NCI-H2107 treated with DMSO at 0.1 percent for 48 hours (cell line): ENCODE measurements around the gene SYDE2.

Experiments used
- DNase-seq: peaks from one replicate; lab custom pipeline; 2025; ENCODE audit not compliant: unreplicated experiment; lab: John Stamatoyannopoulos, UW

SYDE2 gene

DNA sequence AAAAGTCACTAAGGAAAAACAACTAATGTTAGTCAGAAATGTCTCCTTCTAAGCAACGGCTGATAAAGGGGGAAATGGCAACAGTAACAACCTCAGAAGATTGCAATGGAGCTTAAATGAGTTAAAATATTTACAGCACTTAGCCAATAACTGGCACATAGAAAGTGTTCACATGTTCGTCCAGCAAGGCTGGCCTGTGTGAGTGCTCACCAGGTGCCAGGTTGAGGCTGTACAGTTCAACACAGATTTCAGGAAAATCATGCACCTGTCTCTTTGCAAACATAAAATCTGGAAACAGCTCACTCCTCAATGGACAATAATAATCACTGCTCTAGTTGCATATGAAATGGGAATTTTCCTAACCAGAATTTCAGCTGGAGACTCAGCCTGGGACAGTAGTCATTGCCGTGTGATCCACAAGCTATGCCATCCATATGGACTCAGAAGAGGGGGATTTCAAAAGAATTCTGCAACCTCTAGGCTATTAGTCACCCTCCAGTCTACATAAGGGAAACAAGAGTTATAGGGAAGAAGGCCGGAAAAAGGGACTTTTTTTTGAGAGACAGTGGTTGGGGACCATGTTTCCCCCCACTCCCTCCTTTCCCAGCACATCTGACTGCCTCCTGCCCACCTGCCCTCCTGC is 68.6 kb downstream of the SYDE2 start:
- no peak for DNase-seq

DNA sequence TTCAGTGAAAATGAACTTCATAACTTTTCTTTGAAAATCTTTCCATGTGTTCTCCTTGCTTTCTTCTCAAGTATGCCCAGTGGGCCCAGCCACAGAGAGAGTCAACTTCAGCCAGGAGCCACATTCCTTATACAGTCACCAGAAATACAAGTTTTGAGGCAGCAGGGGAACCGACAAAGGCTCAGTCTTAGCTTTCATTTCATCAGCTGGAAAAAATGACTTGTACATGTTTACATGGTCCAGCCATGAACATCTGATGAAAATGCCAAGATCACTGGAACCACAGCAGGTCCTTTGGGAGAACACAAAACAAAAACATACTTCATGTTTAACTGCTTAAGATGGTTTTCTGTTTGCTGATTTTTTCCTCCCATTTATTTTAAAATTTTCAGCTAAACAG is 72.5 kb downstream of the SYDE2 start:
- DNase-seq: no peak

DNA sequence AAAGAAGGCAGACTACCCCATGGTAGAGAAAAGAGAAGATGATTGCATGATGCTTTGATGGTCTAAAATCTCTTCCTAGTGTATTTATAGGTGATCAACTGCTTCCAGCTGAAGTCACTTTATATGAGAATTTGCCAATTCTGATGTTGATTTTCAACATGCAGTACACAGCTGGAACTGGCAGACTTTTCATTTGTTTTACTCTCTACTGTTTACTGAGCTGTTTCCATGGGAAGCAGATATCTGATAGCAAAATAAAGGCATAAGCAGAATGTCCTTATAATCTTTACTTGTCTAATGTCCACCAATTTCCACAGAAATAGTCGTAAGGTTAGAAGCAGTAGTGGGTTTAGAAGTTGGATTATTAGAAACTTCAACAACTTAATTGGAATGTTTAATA is 74.9 kb downstream of the SYDE2 start:
- DNase-seq: no peak

DNA sequence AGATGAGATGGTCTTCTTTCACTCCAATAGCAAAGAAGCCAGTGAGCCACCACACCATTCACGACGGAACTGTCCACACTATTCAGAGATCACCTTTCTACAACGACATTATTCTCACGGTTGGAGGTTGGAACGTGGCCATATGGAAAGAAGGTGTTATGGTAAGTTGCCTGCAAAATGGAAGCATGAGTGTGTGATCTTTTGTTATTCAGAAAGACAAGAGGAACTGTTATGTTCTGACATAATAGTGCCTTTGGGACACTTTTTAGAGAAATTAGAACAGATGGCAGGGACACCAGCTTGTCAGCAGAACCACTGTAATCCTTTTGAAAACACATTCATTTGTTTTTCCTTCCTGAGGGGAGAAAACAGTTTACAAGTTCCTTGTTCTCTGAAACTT is 76.7 kb downstream of the SYDE2 start:
- peak; percentile 88 for DNase-seq

DNA sequence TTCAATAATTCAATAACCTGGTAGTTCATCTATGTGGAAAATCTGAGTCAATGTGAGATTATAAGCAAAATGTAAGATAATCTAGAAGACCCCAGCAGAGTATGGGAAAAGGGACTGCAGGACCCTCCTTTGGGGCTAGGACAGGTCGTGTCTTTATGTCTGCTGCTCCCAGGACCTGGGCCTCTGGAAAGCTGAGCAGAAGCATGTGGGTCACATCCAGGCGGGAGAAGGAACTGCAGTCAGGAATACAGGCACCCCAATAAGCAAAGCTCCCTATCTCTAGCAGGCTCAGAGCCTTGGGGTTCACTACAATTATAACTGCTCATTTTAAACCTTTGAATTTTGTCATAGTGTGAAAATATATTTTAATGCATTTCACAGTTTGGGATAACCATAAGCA is 78.6 kb downstream of the SYDE2 start:
- DNase-seq: no peak

DNA sequence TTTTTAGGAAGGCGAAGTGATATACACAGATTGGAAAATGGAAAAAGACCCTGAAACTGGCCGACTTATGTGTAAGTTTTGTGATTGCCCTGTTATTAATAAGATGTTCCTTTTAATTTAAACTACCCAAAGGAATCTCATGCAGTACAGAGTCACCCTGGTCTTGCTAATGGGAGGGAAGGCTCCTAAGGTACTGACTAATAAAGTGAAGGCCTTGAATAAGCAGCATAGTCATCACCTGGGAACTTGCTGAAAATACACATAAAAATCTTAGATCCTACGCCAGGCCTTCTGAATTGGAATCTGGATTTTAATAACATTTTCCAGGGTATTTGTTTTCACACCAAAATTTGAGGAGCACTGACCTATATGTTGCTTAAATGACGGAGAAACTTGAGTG is 79.1 kb downstream of the SYDE2 start:
- no peak for DNase-seq

DNA sequence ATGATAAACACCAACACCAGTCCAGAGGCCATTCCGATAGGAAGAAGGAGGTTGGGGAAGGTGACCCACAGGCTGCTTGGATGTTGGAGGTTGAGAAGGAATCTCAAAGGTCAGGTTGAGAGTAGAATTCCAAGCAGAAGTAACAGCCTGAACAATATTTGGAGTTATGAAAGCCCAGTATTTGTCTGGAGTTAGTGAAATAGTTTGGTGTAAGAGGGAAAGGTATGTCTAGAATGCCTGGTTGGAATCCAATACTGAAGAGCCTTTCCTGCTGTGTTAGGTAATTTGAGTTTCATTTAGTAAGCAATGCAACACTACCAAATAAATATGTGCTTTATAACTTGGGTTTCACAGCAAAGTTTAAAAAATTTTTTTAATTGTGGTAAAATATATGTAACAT is 82.1 kb downstream of the SYDE2 start:
- DNase-seq: peak; percentile 38

DNA sequence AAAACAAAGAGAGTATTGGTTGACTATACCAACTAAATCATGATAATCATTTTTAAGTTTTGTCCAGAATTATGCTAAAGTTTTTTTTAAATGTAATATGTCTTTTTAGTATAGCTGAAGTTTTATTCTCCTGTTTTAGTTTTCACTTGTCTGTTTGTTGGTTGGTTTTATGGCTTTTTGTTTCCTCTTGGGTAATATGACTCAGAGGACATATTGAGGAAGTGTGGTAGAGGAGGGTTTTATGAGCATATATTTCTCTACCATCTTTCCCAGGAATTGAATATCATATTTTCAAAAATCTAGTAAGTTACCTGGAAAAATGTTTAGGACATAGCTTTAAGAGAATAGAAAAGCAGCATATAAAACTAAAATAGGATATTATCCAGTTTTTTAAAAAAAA is 84.0 kb downstream of the SYDE2 start:
- DNase-seq: no peak

DNA sequence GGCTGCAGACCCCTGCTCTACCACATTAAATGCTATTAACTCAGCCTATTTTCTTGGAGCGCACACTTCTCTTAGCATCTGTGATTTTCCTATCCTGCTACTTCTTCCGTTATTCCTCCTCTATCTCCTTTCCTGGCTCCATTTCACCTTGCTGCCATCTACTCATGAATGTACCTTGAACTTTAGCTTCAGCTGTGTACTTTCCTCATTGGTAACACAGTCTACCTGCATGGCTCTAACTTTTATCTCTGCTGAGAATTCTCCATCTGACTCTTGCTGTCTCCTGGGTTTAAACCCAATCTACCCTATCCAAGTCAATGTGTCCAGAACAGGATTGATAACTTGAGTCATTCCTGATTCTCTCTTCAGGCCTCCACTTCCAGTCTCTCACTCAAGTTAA is 84.9 kb downstream of the SYDE2 start:
- DNase-seq: no peak

DNA sequence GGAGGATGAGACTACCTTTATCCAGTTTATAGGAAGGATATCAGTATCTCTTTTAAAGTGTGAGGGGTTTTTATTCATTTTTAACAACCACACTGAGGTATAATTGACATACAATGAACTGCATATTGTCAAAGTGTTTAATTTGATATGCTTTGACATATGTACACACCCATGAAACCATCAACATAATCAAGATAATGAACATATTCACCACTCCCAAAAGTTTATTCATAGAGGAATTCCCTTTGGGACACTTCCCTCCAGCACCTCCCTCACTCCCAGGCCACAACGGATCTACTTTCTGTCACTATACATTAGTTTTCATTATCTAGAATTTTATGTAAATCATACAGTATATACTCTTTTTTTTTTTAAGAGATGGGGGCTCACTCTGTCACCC is 89.1 kb downstream of the SYDE2 start:
- peak; percentile 24 for DNase-seq

DNA sequence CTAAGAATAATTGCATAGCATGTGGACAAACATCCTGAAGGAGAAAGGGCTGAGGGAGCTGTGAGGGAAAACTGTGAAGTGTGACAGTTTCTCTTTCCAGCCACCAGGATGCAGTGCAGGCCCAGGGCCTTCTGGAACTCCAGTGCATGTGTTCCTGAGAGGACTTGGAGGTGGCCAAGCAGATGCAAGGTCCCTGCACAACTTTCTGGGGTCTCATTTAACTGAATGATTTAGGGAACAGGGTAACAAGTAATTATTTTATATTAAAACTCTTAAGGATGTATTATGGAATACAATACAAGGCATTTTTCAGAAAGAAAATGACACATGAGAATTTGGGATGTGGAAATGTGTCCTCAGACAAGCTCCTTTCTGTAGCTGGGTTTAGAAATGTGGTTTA is 91.3 kb downstream of the SYDE2 start:
- DNase-seq: peak; percentile 61
